HUES6 (cell line): ENCODE measurements around the gene OR11L1.

Source experiments
- H3K27ac ChIP-seq: 2 replicates; pipeline ENCODE4 v1.7.0; 2013; ENCODE audit warnings: low read depth, mild to moderate bottlenecking, low read length, inconsistent platforms
- H3K27me3 ChIP-seq: 2 replicates; pipeline ENCODE4 v1.6.1; 2013; ENCODE audit warnings: low read length; ENCODE audit not compliant: control insufficient read depth, insufficient read depth
- H3K36me3 ChIP-seq: 2 replicates; pipeline ENCODE4 v1.6.1; 2013; ENCODE audit warnings: low read length; ENCODE audit not compliant: control insufficient read depth, insufficient read depth
- H3K4me1 ChIP-seq: 2 replicates; pipeline ENCODE4 v1.6.1; 2013; ENCODE audit warnings: low read length; ENCODE audit not compliant: control insufficient read depth, insufficient read depth
- H3K4me3 ChIP-seq: 2 replicates; pipeline ENCODE4 v1.5.1; 2013; ENCODE audit warnings: low read depth, low read length
- H3K9ac ChIP-seq: one replicate; pipeline ENCODE4 v1.6.1; 2013; ENCODE audit warnings: mild to moderate bottlenecking, low read length
- H3K9me3 ChIP-seq: 2 replicates; pipeline ENCODE4 v1.6.1; 2013; ENCODE audit warnings: low read depth, low read length; ENCODE audit not compliant: control insufficient read depth, insufficient read depth

Gene OR11L1

DNA sequence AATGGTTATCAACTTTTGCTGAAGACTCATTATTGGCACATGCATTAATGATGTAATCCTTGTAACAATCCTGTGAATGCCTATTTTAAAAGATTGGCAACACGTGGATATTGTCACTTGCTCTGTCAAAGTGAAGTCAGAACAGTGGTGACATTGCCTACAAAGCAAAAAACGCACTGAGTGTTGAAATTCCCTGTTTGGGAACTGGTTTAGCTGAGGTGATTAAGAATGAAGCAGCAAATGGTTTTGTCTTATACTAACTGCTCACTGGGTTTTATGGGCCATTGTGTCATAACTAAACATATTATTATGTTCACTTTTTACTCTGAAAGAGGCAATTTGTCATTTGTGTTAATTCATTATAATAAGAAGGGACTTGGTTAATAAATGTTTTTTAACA lies 29.1 kb downstream of the OR11L1 start:
- Histone ChIP-seq H3K4me1 (no peaks in the 10 kb centered on the region), H3K9ac (no peak overlapping the region), H3K36me3 (no peaks in the 10 kb centered on the region), H3K27me3 (no peaks in the 10 kb centered on the region), H3K4me3 (no peak overlapping the region), H3K9me3 (peaks cover 4% of the 10 kb centered on the region; the same call in 1 of the 2 replicates), H3K27ac (no peak overlapping the region)

DNA sequence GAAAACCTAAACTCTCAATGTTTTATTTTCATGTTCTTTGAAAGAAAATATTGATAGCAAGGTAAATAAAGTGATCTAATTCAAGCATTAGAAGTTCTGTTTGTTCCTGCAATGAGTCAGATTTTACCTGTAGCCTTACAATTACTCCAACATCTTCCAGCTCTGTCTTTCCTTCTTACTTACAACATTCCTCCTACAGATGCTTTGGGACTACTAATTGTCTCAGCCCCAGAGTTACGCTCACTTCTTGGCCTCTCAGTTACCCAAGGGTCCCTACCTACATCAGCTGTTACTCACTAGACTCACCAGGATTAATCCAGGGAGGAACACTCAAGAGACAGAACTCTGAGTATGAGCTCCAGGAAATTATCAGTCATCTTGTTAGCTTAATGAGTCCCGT lies 44.2 kb downstream of the OR11L1 start:
- Histone ChIP-seq H3K27me3 (no peaks in the 10 kb centered on the region), H3K4me1 (no peaks in the 10 kb centered on the region), H3K4me3 (no peak overlapping the region), H3K27ac (no peak overlapping the region), H3K9me3 (peaks cover 19% of the 10 kb centered on the region), H3K9ac (no peak overlapping the region), H3K36me3 (no peaks in the 10 kb centered on the region)
